GM19372 (cell line): ENCODE measurements around the gene RBBP8.
"Not testable (repeated sequence)": the region's sequence is repeated elsewhere in the genome, so short reads cannot be mapped to it uniquely, and the experiment has no call there.

Source experiments
- ATAC-seq: cut with Tn5 transposase; IDR thresholded peaks from one replicate; pipeline ENCODE4 v1.9.1; 2021; ENCODE audit warnings: mild to moderate bottlenecking, low read depth, moderate library complexity; ENCODE audit not compliant: unreplicated experiment

The RBBP8 gene

DNA sequence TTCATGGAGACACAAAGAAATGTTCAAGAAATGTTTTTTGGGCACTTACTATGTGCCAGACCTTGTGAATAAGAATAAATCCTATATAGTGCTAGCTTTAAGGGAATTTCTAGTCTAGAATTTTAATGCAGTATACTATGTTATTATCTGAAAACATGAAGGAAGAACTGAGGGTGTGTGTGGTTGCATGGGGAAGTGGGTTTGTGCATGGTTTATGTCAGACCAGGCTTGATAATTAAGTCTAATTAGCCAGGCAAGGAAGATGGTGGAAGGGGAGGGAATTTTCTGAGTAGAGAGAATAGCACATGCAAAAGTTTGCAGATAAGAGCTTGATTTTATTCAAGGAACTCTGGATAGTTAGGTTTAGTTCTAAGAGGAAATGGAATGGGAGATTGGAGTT lies 6.5 kb downstream of the RBBP8 start:
- ATAC-seq: no peak

DNA sequence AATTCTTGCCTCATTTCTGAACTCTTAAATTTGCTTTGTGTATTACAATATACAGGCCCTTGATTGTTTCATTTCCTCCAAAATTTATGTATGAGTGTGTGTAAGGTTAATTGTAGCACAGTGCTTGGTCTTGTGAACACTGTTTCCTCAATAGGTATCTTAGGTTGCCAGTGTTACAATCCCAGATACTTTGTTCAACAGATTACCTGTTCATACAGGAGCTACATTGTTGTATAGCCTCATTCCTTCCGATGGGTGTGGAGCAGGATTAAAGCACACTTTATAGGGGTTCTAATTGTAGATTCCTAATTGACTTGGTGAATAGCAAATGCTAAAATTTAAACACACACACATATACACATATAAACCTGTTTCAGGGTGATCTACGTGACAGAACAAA lies 10.7 kb downstream of the RBBP8 start:
- ATAC-seq: no peak

DNA sequence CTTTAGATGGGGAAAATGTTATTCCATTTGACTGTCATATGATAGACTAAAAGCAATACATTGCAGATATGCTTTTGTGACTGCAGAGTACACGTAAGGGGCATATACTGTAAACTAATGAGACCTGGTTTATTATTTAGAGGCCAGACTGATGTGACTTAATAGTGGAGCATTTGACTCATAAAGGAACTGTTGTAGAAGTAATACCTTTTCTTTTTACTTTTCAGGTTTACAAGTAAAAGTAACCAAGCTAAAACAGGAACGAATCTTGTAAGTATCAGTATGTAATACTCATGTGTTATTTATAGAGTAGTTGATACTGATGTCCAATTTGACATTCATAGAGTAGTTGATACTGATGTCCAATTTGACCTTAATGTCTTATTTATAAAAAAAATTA lies 13.1 kb downstream of the RBBP8 start:
- no peak for ATAC-seq

DNA sequence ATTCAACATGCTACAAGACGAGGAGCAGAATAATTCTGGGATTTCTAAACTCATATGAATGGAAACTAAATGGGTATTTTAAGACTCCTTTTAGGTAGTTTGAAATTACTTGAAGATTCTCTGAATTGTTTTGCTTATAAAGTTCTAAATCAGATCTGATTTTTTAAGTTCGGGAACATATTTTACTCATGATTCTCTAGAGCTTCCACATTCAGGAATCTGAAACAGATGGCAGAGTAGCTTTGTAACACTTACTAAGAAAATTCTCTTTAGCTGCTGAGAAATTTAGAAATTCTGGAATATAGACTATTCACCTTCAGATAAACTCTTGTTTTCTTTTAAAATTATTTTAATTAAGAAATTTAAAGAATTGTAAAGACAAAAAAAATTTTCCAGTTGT lies 13.7 kb downstream of the RBBP8 start:
- no peak for ATAC-seq

DNA sequence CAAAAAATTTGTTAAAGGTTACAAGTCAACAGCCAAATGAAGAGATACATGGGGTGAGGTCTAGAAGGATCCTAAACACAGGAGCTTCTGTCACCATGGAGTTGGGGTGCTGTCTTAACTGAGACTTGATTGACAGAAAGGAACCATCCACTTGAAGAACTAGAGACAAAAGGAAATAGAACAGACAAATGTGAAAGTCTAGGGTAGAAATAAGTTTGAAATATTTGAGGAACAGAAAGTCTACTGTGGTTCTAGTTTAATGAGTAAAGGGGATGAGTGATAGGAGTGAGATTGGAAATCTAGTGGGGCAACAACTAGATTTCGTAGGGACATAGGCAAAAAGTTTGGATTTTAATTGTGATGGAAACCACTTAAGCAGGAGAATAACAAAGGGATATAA lies 18.7 kb downstream of the RBBP8 start:
- no peak for ATAC-seq

DNA sequence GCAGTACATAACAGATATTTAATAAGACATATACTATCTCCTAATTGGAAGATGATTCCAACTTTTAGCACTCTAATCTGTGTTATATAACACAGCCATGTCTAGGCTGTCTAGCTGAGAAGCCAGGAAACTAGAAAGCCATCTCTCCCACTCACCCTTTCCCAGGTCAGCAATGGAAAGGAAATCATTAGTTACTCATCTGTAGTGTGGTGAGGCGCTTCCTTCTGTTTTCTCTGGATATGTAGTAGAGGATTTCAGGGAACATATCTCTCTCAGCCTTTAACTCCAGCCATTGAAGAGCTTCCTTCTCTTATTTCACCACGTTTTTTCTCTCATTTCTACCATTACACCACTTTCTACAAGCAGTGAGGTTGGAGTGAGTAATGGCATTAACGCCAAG lies 19.4 kb downstream of the RBBP8 start:
- ATAC-seq: no peak

DNA sequence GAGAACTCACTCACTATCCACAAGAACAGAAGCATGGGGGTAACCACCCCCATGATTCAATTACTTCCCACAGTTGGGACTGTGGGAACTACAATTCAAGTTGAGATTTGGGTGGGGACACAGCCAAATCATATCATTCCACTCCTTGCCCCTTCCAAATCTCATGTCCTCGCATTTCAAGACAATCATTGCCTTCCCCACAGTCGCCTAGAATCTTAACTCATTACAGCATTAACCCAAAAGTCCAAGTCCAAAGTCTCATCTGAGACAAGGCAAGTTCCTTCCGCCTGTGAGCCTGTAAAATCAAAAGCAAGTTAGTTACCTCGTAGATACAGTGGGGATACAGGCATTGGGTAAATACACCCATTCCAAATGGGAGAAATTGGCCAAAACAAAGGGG lies 20.9 kb downstream of the RBBP8 start:
- ATAC-seq: not testable (repeated sequence)

DNA sequence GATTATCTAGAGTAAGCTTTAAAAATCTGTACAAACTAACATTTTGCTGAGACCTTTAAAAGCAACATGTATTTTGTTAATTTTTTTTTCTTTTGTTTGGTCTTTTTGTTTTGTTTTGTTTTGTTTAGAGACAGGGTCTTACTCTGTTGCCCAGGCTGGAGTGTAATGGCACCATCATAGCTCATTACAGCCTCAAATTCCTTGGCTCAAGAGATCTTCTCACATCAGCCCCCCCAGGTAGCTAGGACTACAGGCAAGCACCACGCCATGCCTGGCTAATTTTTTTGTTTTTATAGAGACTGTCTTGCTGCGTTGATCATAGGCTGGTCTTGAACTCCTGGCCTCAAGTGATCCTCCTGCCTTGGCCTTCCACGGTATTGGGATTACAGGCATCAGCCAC lies 23.1 kb downstream of the RBBP8 start:
- no peak for ATAC-seq

DNA sequence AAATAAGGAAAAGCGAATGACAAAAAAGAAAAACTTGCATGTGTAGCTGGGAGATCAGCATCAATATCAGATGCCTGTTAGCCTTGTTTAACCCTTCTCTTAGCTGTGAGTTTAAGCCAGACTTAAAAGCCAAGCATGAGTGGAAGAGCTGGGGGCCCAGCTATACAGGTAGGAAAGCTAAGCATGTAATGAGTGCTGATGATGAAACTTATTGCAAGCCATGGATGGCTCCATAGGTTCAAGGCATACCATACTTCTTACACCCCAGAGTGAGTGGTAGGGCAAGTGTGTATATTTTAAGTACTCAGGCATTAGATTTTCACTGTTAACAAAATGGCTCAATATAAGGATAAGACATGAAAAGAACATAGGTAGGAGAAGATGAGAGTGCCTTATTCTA lies 28.0 kb downstream of the RBBP8 start:
- no peak for ATAC-seq

DNA sequence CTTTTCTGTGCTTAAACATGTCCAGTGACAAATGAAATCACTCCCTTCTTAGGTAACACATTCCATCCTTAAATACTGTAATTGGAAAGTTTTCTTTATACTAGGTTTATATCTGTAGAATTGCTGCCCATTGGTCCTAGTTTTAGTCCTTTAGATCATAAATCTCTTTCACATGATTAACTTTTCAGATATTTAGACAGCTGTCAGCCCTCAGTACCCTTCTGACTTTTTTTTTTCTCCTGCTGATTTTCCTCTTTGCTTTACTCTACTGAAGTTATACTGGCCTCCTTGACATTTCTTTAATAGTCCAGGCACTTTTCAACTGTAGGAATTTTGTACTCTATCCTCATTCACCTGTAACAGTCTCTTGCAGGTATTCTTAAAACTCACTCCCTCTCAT lies 28.9 kb downstream of the RBBP8 start:
- ATAC-seq: no peak

DNA sequence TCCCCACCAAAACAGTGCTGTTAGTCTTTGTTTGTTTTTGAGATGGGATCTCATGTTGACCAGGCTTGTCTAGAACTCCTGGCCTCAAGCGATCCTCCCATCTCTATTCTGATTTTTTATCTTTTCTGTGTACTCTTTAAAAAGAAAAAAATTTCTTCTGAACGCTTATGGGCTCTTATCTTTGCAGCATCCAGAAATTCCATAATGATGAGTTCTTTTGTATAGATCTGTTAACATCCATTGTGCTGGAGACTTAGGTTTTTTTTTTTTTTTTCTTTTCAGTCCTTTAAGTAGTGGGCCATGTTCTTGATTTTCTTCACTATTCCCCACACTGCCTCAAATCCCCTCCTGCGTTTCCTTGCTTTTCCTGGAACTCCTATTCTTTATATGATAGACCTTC lies 31.0 kb downstream of the RBBP8 start:
- no peak for ATAC-seq

DNA sequence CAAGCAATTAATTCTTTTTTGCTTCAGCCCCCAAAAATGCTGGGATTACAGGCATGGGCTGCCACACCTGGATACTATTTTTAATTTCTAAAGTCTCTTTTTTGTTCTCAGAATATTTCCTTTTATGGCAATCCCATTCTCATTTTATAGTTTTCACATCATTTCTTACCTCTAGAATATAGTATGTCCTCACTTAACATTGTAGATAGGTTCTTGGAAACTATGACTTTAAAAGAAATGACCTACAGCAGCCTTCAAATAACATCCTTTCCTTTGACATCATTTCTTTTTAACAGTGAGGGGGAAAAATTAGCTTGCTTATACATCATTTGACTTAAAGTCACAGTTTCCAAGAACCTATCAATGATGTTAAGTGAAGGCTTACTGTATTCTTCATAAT lies 31.6 kb downstream of the RBBP8 start:
- no peak for ATAC-seq

DNA sequence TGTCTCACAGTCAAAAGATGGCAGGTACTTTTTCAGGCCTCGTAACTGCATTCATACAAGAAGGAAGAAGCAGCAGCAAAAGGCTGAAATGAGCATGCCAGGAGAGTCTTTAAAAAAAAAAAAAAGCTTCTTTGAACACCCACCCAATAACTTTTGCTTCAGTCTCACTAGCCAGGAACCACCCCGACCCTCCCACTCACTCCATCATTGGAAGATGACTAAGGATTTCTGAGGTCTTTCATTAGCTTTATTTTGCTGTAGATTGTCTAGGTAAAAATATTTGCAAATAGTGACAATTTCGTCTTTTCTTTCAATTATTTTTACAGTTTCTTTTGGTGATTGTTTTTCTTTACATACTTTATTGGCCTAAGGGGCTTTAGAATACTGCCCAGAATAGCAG lies 37.9 kb downstream of the RBBP8 start:
- no peak for ATAC-seq

DNA sequence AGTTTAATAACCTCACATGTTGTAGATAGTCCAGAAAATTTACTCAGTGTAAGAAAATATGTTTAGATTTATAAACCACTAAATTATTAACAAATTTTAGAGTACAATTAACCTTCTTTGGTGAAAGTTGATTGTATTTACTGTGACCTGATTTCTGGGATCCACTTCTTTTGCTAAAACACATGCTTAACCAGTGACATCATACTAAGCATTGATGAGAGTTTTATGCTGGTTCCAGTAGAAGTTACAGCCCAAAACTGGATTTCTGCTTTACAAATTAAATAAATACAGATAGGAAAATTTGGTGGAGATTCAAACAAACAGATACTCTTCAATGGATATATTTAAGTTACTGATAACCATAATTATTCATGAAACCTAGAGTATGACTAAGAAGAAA lies 40.9 kb downstream of the RBBP8 start:
- ATAC-seq: no peak

DNA sequence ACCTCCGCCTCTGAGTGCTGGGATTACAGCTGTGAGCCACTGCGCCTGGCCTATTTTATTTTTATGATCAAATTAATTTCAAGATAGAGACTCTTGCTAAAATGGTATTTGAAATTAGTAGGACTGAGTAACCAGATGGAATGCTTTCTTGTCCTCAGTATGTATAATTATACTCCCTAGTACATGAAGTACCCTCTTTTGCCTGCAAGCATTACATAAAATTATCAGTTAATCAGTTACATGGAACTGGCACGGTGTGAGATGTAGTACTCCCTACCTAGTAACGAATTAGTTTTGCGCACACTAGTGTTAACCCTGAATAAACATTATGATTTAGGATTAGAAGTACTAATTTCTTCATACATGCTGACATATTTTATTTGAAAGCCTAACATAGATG lies 41.6 kb downstream of the RBBP8 start:
- ATAC-seq: no peak

DNA sequence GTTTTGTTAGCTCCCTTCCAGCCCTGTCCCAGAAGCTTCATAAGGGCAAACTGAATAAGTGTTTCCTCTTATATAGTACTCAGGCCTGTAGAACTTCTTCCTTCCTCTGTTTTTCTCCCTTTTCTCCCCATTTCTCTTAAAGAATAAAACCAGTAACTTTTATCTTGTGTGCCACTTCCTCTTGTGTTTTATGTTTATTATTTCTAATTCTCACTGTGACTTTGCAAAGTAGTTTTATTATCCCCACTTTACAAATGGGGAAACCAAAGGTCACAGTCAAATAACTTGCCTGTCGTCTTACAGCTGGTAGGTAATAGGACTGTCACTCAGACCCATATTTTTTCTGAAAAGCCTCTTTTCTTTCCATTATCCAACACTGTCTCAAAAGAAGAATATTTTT lies 42.4 kb downstream of the RBBP8 start:
- ATAC-seq: no peak

DNA sequence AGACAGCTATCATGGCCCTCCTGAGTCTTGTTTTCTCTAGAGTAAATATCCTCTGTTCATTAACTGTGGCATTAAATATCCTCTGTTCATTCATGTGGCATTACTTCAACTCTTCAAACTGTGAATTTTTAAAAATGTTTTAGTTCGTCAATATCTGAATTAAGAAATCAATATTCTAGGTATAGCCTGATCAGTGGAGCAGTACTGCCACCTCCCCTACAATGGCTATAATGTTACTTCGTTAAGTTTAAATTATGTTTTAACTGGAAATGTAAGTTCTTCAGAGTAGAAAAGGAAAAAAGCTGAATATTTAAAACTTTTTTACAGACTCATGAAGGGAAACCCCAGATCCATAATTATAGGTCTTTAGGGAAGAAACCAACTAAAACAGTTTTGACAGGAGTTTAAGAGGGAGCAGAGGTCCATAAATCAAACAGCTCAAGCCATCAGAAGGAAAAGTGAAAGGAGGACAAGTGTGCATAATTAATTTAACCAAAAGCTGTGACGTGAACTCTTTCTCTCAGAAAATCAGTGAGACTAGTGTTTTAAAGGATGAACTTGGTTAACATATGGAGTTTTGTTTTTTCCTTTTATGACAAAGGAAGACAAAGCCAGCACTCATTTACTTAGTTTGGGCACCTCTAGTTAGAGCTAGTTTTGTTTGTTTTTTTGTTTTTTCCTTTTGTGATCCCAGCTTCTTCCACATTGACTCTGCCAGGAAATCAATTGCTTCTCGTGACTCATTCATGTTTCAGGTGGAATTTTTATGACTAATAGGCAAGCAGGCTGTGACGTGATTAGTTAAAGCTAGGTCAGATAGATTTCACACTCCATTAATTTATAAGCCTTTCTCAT lies 44.9 kb downstream of the RBBP8 start:
- ATAC-seq: no peak

DNA sequence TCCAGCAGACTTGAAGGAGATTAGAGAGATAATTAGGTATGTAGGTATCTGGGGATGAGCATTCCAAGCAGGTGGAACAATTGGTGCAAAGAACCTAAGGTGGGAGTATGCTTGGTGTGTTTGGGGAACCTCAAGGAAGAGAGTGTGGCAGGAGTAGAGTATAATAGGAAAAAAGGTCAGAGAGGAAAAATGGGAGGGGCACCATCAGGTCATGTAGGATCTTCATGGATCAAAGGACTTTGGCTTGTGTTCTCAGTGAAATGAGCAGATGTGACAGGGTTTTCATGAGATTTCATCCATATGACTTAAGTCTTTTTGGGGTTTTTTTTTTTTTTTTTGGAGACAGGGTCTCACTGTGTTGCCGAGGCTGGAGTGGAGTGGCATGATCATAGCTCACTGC lies 47.3 kb downstream of the RBBP8 start:
- no peak for ATAC-seq

DNA sequence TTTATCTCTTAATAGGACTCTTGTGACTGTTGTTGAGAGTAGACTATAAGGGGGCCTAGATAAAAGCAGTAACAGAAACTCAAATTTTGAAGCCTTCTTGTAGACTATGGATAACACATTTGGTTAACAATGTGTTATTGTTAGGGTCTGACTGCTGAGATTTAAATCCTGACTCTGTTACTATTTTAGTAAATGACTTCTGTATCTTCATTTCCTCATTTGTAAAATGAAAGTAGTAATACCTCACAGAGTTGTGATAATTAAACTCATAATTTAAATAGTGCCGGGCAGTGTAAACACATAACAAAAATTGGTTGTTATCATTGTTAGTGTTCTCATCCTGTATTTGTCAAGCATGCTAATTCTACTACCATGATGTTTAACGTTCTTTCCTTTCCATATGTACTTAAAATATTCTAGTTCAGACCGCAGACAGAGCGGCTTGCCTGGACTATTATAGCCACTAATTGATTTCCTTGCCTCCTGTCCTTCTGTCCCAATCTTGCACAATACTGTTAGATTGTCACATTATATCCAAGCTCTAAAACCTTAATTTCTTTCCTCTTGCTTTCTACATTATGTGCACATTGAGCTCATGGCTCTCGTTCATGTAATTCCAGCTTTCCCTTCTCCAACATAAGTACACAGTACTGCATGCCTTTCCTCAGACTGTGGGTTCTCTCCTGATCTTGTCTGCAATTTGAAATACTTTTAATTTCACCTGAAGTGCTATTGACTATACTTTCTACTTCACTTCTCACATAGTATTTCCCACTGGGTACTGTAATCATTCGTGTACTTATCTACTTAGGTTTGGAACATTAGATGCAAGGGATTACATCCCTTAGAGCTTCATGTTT lies 48.4 kb downstream of the RBBP8 start:
- ATAC-seq: no peak

DNA sequence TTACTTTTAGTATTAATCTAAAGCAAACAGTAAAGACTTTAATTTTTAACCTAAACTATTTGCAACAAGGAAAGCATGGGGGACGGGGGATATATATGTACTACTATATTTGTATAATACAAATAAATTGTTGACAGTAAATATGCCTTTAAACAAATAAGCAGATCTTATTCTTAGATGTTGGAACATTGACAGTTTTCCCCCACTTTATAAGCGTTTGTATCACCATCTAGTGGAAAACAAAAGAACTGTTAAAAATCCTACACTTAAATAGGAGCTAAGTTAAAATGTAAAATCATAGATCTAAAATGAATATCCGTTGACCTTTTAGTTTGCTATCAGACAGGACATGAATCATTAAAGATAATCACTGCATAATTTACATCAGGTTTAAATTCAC lies 50.0 kb downstream of the RBBP8 start:
- ATAC-seq: no peak

DNA sequence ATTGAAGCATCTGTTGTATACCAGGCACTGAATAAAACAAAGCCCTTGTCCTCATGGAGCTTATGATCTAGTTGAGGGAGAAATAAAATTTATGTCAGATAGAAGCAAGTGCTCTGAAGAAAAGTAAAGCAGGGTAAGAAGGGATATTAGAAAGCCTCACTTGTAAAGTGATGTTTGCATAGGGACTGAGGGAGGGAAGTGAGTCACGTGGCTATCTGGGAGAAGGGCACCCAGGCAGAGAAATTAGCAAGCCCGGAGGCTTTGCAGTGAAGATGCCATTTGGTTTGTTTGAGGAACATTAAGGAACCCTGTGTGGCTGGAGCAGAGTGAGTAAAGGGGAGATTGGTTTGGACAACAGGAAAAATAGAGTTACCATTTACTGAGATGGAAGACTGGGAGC lies 52.1 kb downstream of the RBBP8 start:
- ATAC-seq: no peak
